PC-9 (cell line): ENCODE data around the gene PDZRN4.

Experiments
- EZH2 ChIP-seq: fragments of 200-600 bp; sonication (generic); IDR thresholded peaks from 2 replicates; pipeline ENCODE4 v1.8.0; 2017; ENCODE audit warnings: antibody characterized with exemption, low read depth
- TF ChIP-seq, protein P1 (sequence below): fragments of 200-600 bp; sonication (generic); conservative IDR thresholded peaks from 2 replicates; pipeline ENCODE4 v1.6.1; 2017; ENCODE audit warnings: mixed run types, antibody characterized with exemption, mild to moderate bottlenecking, moderate library complexity

- TF ChIP-seq, protein P1, sequence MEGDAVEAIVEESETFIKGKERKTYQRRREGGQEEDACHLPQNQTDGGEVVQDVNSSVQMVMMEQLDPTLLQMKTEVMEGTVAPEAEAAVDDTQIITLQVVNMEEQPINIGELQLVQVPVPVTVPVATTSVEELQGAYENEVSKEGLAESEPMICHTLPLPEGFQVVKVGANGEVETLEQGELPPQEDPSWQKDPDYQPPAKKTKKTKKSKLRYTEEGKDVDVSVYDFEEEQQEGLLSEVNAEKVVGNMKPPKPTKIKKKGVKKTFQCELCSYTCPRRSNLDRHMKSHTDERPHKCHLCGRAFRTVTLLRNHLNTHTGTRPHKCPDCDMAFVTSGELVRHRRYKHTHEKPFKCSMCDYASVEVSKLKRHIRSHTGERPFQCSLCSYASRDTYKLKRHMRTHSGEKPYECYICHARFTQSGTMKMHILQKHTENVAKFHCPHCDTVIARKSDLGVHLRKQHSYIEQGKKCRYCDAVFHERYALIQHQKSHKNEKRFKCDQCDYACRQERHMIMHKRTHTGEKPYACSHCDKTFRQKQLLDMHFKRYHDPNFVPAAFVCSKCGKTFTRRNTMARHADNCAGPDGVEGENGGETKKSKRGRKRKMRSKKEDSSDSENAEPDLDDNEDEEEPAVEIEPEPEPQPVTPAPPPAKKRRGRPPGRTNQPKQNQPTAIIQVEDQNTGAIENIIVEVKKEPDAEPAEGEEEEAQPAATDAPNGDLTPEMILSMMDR = no peak
- no peak for TF ChIP-seq EZH2
Measured at GRCh38 chr12:41206298-41206697, 18.2 kb downstream of the PDZRN4 start.
